Activated CD8-positive, alpha-beta T cell treated with anti-CD3 and anti-CD28 coated beads for 36 hours (primary cell): Measurements from ENCODE around the gene RBM44. TPM values are rescaled to one million over a fixed set of nuclear protein-coding genes. Genes with fewer than 3 reads are reported as not detected.

Experiments
- ATAC-seq: fragments of 200-7000 bp; cut with Tn5 transposase; one replicate; pipeline ENCODE4 v1.10.0; 2021; ENCODE audit warnings: mild to moderate bottlenecking, moderate library complexity
- CTCF ChIA-PET: fragments of 350-600 bp; sonication (Branson Sonifier 250); formaldehyde crosslinking; loops from one replicate; lab custom pipeline; 2021; ENCODE audit warnings: antibody characterized with exemption; lab: Charles Lee
- POLR2A ChIA-PET: fragments of 350-600 bp; sonication (Branson Sonifier 250); formaldehyde crosslinking; loops from one replicate; lab custom pipeline; 2021; ENCODE audit warnings: antibody characterized with exemption; lab: Charles Lee
- DNase-seq: peaks from one replicate; pipeline ENCODE4 v3.0.0-alpha.2; 2020
- H3K27ac Mint-ChIP-seq: one replicate; pipeline ENCODE4 v1.8.0; 2021; ENCODE audit warnings: mild to moderate bottlenecking, mixed read lengths
- H3K27me3 Mint-ChIP-seq: one replicate; pipeline ENCODE4 v1.8.0; 2021; ENCODE audit warnings: mixed read lengths
- H3K36me3 Mint-ChIP-seq: one replicate; pipeline ENCODE4 v1.8.0; 2021; ENCODE audit warnings: low read depth, mixed read lengths
- H3K4me1 Mint-ChIP-seq: one replicate; pipeline ENCODE4 v1.8.0; 2021; ENCODE audit warnings: low read depth, mixed read lengths
- H3K4me3 Mint-ChIP-seq: one replicate; pipeline ENCODE4 v1.8.0; 2021; ENCODE audit warnings: mild to moderate bottlenecking, moderate library complexity, mixed read lengths
- H3K9me3 Mint-ChIP-seq: one replicate; pipeline ENCODE4 v1.8.0; 2021; ENCODE audit warnings: mixed read lengths
- CTCF ChIP-seq: fragments of 200-600 bp; IDR thresholded peaks from one replicate; pipeline ENCODE4 v1.8.0; 2022; ENCODE audit warnings: antibody characterized with exemption, mild to moderate bottlenecking
- intact Hi-C: fragments of 100-400 bp; cut with micrococcal nuclease; formaldehyde crosslinking; loops from one replicate; pipeline ENCODE4 v1.10.0; 2022
- total RNA-seq, 2 experiments: library from RNA; stranded (reverse); gene quantifications; one replicate each; pipeline ENCODE4 v1.2.3, GENCODE V29; 2021

RBM44 gene
- total RNA-seq, 2 experiments from 2014 or later = 0.52 to 0.87 TPM

GRCh38 chr2:237766340-237766739 is 32.2 kb upstream of the RBM44 start:
- no peaks in the 10 kb centered on the region for H3K27me3 Mint-ChIP-seq
- TF ChIP-seq CTCF = no peak
- no peak overlapping the region for H3K27ac Mint-ChIP-seq
- peaks cover 46% of the 10 kb centered on the region for H3K36me3 Mint-ChIP-seq
- DNase-seq (no peak), ATAC-seq (no peak)
- no peaks in the 10 kb centered on the region for H3K9me3 Mint-ChIP-seq
- intact Hi-C loops = no loop called here
- H3K4me3 Mint-ChIP-seq = no peak overlapping the region
- POLR2A ChIA-PET = interaction anchor here (1.5 kb wide), 1 partner anchor 12 kb away, joined by 3 read pairs; no protein-coding TSS in a partner anchor
- CTCF ChIA-PET = interaction anchor here (0.9 to 2.0 kb wide), 4 partner anchors 9 to 497 kb away, joined by 3 to 6 read pairs (median 5); no protein-coding TSS in a partner anchor
- H3K4me1 Mint-ChIP-seq = peaks cover 3% of the 10 kb centered on the region

- Mint-ChIP-seq H3K27ac (no peak overlapping the region), H3K36me3 (peaks cover 52% of the 10 kb centered on the region)
- intact Hi-C loops = no loop called here
These were observed 26.1 kb upstream of the RBM44 start for GRCh38 chr2:237772513-237772912.

GRCh38 chr2:237773826-237774225 is 24.8 kb upstream of the RBM44 start:
- POLR2A ChIA-PET = no interaction called here
- CTCF ChIA-PET = interaction anchor here (1.2 to 3.0 kb wide), 3 partner anchors 13 to 261 kb away, joined by 4 to 12 read pairs (median 7); no protein-coding TSS in a partner anchor
- intact Hi-C loops = no loop called here
- TF ChIP-seq CTCF = no peak
- Mint-ChIP-seq H3K27me3 (no peaks in the 10 kb centered on the region), H3K4me1 (no peaks in the 10 kb centered on the region), H3K4me3 (no peak overlapping the region), H3K36me3 (peaks cover 64% of the 10 kb centered on the region), H3K9me3 (no peaks in the 10 kb centered on the region), H3K27ac (no peak overlapping the region)
- DNase-seq (no peak), ATAC-seq (no peak)

More at GRCh38 chr2:237772513-237772912, 26.1 kb upstream of the RBM44 start:
- no peaks in the 10 kb centered on the region for H3K27me3 Mint-ChIP-seq
- no peak for DNase-seq
- H3K4me1 Mint-ChIP-seq = no peaks in the 10 kb centered on the region
- TF ChIP-seq CTCF = no peak
- H3K9me3 Mint-ChIP-seq = no peaks in the 10 kb centered on the region
- POLR2A ChIA-PET = interaction anchor here (1.4 kb wide), 1 partner anchor 9 kb away, joined by 5 read pairs; no protein-coding TSS in a partner anchor
- no peak overlapping the region for H3K4me3 Mint-ChIP-seq
- no peak for ATAC-seq
- CTCF ChIA-PET = interaction anchor here (1.4 kb wide), 1 partner anchor 191 kb away, joined by 5 read pairs; no protein-coding TSS in a partner anchor

GRCh38 chr2:237774811-237775553 is 23.6 kb upstream of the RBM44 start:
- H3K27me3 Mint-ChIP-seq = no peaks in the 10 kb centered on the region

More at GRCh38 chr2:237774811-237775553, 23.6 kb upstream of the RBM44 start:
- Mint-ChIP-seq H3K4me1 (no peaks in the 10 kb centered on the region), H3K36me3 (peaks cover 69% of the 10 kb centered on the region), H3K4me3 (no peak overlapping the region), H3K27ac (no peak overlapping the region), H3K9me3 (no peaks in the 10 kb centered on the region)
- ATAC-seq (peak; percentile 83), DNase-seq (peak; percentile 65)
- intact Hi-C loops = no loop called here
- POLR2A ChIA-PET = no interaction called here
- TF ChIP-seq CTCF = peak; percentile 78
- CTCF ChIA-PET = interaction anchor here (0.6 to 3.0 kb wide), 6 partner anchors 8 to 262 kb away, joined by 3 to 12 read pairs (median 5); no protein-coding TSS in a partner anchor
